Measurements from ENCODE around the gene RBBP9.

- TF ChIP-seq CTCF (IDR thresholded peaks at IDR 0.05) (no peak), POLR2A (IDR thresholded peaks at IDR 0.05) (no peak)
Observed at GRCh38 chr20:18488301-18488700, 8.7 kb downstream of the RBBP9 start.

All from testis (tissue), 2 donors.